Fibroblast of pulmonary artery (primary cell): ENCODE data around the gene NFIX.

Experiments
- DNase-seq: peaks from one replicate; pipeline ENCODE4 v3.0.0-alpha.2; 2010; ENCODE audit warnings: low read depth
- H3K4me3 ChIP-seq: replicated peaks from 2 replicates; pipeline ENCODE4 v1.5.1; 2011; ENCODE audit warnings: low read depth, mild to moderate bottlenecking, control low read depth, low read length, moderate library complexity
- CTCF ChIP-seq: IDR thresholded peaks from 2 replicates; pipeline ENCODE4 v1.5.1; 2011; ENCODE audit warnings: mild to moderate bottlenecking, control low read depth, low read length, inconsistent platforms; ENCODE audit errors: missing control alignments

NFIX gene

GRCh38 chr19:13039211-13039789 lies 44.0 kb downstream of the NFIX start:
- no peak for DNase-seq
- TF ChIP-seq CTCF: no peak
- no peak overlapping the region for H3K4me3 ChIP-seq

- no peak for DNase-seq
- no peak overlapping the region for H3K4me3 ChIP-seq
- TF ChIP-seq CTCF: no peak
These were observed 45.1 kb downstream of the NFIX start for GRCh38 chr19:13040232-13040947.

GRCh38 chr19:13040948-13041292 lies 45.6 kb downstream of the NFIX start:
- no peak for TF ChIP-seq CTCF
- H3K4me3 ChIP-seq: no peak overlapping the region
- no peak for DNase-seq

GRCh38 chr19:13042443-13043130 lies 47.3 kb downstream of the NFIX start:
- no peak overlapping the region for H3K4me3 ChIP-seq
- no peak for TF ChIP-seq CTCF

GRCh38 chr19:13043285-13043684 lies 48.0 kb downstream of the NFIX start:
- no peak for DNase-seq
- H3K4me3 ChIP-seq: no peak overlapping the region
- no peak for TF ChIP-seq CTCF

More at GRCh38 chr19:13042443-13043130, 47.3 kb downstream of the NFIX start:
- DNase-seq: peak; percentile 52

GRCh38 chr19:13044231-13044836 lies 49.1 kb downstream of the NFIX start:
- no peak for TF ChIP-seq CTCF
- DNase-seq: no peak

More at GRCh38 chr19:13044231-13044836, 49.1 kb downstream of the NFIX start:
- no peak overlapping the region for H3K4me3 ChIP-seq
